GM12891 (cell line): ENCODE measurements around the gene PTPRN2.

Source experiments
- DNase-seq: peaks from one replicate; pipeline ENCODE4 v3.0.0; 2011; ENCODE audit warnings: low spot score; ENCODE audit not compliant: insufficient read length
- FAIRE-seq: peaks from 2 replicates; lab custom pipeline; 2011; peaks lifted over from hg19 to GRCh38; lab: Jason Lieb, UNC
- PAX5 ChIP-seq: IDR thresholded peaks from 2 replicates; pipeline ENCODE4 v1.6.1; 2011; ENCODE audit warnings: low read length, moderate library complexity, mild to moderate bottlenecking; ENCODE audit not compliant: insufficient read depth, severe bottlenecking
- POLR2A ChIP-seq: IDR thresholded peaks from 2 replicates; pipeline ENCODE4 v1.6.1; 2011; ENCODE audit warnings: low read depth, low read length, control low read depth
- POLR2AphosphoS5 ChIP-seq: IDR thresholded peaks from 2 replicates; pipeline ENCODE4 v1.6.1; 2011; ENCODE audit warnings: low read depth, low read length, control low read depth
- POU2F2 ChIP-seq: IDR thresholded peaks from 2 replicates; pipeline ENCODE4 v1.6.1; 2011; ENCODE audit warnings: low read depth, mild to moderate bottlenecking, control low read depth, low read length, moderate library complexity
- SPI1 ChIP-seq: IDR thresholded peaks from 2 replicates; pipeline ENCODE4 v1.6.1; 2011; ENCODE audit warnings: low read depth, low read length, control low read depth
- TAF1 ChIP-seq: IDR thresholded peaks from 2 replicates; pipeline ENCODE4 v1.6.1; 2011; ENCODE audit warnings: low read depth, low read length, control low read depth

Gene PTPRN2

DNA sequence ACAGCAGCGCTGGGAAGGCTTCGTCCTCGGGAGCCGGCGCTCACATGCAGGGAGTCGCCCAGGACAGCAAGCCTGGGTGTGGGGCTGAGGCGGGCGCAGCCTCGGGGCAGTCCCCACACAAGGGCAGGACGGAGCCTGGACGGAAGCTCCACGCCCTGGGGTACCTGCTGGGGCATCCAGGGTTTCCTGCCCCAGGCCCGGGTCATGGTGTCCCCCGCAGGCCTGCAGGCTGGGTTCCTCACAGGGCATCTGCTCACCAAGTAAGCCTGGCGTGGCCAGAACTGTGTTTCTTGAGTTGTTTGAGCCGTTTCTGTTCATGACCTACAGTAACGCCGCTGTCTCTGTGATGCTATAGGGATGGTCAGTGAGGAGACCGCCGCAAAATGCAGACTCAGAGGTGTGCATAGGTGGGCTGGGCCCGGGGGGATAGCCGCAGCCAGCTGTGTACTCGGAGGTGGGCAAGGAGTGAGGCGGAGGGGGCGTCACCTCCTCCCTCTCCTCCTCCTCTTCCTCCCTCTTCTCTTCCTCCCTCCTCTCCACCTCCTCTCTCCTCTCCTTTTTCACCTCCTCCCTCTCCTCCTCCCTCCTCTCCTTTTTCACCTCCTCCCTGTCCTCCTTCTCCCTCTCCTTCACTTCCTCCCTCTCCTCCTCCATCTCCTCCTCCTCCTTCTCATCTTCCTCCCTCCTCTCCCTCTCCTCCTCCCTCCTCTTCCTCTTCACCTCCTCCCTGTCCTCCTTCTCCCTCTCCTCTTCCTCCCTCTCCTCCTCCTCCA, 811.9 kb downstream of the PTPRN2 start:
- FAIRE-seq (no peak), DNase-seq (no peak)
- TF ChIP-seq PAX5 (no peak), POU2F2 (no peak), TAF1 (no peak), POLR2AphosphoS5 (no peak), POLR2A (no peak), SPI1 (no peak)

GRCh38 chr7:157775021-157775559, 812.5 kb downstream of the PTPRN2 start:
- DNase-seq (no peak), FAIRE-seq (no peak)
- TF ChIP-seq SPI1 (no peak), POLR2A (no peak), PAX5 (no peak)

GRCh38 chr7:157774495-157774894, 813.1 kb downstream of the PTPRN2 start:
- TF ChIP-seq POLR2A (no peak), POU2F2 (no peak), SPI1 (no peak), TAF1 (no peak), POLR2AphosphoS5 (no peak), PAX5 (no peak)
- no peak for FAIRE-seq
- DNase-seq, result no peak

DNA sequence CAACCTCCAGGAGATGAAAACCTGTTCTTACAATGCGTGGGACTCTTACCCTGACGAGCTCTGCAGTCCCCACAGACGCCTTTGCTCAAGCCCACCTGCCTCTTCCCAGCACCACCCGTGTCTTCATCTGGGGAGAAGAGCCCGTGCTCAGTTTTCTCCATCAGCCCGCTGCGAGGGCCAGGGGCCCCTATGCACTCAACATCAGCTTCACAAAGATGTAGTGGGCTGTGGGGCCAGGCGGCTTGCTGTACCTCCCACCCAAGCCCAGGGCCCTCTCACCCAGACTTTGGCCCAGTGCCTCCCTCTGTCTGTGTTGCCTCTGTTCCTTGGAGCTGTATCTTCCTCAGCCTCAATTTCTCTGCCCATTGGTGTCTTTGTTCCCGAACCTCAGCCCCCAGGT, 814.3 kb downstream of the PTPRN2 start:
- no peak for TF ChIP-seq SPI1
- TF ChIP-seq TAF1, result no peak
- no peak for TF ChIP-seq PAX5
- TF ChIP-seq POLR2A, result no peak
- TF ChIP-seq POLR2AphosphoS5, result no peak
- TF ChIP-seq POU2F2, result no peak
- FAIRE-seq (no peak), DNase-seq (no peak)

DNA sequence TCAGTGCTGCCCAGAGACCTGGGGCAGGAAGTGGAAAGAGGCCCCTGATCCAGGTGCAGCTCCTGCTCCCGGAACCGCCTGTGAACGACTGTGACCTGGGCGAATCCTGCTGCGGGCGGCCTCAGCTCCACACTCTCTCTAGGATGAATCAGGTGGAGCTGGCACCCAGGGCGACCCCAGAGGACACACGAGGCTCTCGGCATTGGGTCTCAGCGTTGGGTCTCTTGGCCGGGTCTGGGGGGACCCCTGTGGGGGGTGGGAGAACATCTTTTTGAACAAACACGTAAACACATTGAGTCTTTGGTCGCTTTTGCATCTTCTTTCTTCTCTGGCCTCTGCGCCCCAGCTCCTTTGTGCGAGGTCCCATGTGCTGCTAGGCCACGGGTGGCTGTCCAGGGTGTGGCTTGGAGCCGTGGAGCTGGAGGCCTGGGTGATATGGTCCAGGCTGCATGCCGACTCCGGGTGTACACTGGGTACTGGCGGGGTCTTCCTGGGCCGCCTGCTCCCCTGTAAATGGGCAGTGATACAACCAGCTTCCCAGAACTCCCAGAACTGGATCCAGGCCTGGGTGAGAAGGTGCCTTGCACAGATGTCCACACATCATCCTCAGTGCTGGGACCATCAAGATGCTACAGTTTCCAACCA, 815.0 kb downstream of the PTPRN2 start:
- DNase-seq, result no peak
- no peak for FAIRE-seq
- TF ChIP-seq SPI1 (no peak), POLR2A (no peak), POU2F2 (no peak), PAX5 (no peak), TAF1 (no peak), POLR2AphosphoS5 (no peak)

DNA sequence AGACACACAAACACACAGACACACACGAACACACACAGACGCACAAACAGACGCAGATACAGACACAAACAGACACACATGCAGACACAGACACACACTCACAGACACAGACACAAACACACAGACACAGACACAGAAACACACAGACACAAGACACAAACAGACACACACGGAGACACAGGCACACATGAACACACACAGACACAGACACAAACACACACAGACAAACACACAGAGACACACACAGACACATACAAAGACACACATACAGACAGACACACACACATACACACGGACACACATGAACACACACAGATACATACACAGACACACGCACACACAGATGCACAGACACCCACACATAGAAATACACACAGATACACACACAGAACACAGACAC, 815.9 kb downstream of the PTPRN2 start:
- TF ChIP-seq PAX5, result no peak
- no peak for TF ChIP-seq POLR2AphosphoS5
- no peak for TF ChIP-seq TAF1
- TF ChIP-seq SPI1, result no peak
- TF ChIP-seq POU2F2, result no peak
- no peak for TF ChIP-seq POLR2A
- FAIRE-seq, result no peak
- DNase-seq, result no peak

DNA sequence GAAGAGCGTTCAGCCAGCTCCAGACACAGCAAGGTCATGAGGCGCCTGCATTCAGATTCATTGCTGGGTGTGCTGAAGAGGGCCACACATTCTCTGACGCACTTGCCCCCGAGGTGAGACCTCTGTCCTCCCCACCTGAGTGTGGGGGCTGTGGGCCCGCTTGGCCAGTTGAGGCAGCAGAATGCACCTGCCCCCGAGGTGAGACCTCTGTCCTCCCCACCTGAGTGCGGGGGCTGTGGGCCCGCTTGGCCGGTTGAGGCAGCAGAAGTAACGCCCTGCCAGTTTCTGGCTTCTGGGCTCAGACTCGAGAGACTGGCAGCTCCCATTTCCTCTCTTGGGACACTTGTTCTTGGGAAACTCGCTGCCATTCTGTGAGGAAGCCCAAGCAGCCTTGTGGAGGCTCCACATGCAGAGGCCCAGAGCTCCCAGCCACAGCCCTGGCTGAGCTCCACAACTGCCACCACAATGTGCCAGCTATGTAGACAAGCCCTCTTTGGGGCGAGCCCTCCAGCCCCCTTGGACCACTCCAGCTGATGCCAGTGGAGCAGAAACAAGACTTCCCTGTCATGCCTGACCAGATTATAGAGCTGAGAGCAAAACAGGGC, 816.8 kb downstream of the PTPRN2 start:
- FAIRE-seq (no peak), DNase-seq (no peak)
- TF ChIP-seq POLR2AphosphoS5 (no peak), PAX5 (no peak), TAF1 (no peak), POU2F2 (no peak), SPI1 (no peak)

GRCh38 chr7:157769526-157770215, 818.0 kb downstream of the PTPRN2 start:
- FAIRE-seq, result no peak
- no peak for DNase-seq
- no peak for TF ChIP-seq SPI1
- TF ChIP-seq TAF1, result no peak

- FAIRE-seq (no peak), DNase-seq (no peak)
- TF ChIP-seq PAX5 (no peak), SPI1 (no peak), TAF1 (no peak), POLR2A (no peak), POU2F2 (no peak)
Observed at GRCh38 chr7:157769086-157769485, 818.5 kb downstream of the PTPRN2 start.
